NB4 (cell line): ENCODE data around the gene CHRNG.

Source experiments
- POLR2A ChIP-seq: IDR thresholded peaks from 2 replicates; pipeline ENCODE4 v1.6.1; 2011; ENCODE audit warnings: mild to moderate bottlenecking; ENCODE audit not compliant: insufficient read length; ENCODE audit errors: extremely low read depth
- TF ChIP-seq, protein P1 (sequence below): IDR thresholded peaks from one replicate; pipeline ENCODE4 v1.5.1; 2012; ENCODE audit warnings: low read depth, low read length

DNA sequence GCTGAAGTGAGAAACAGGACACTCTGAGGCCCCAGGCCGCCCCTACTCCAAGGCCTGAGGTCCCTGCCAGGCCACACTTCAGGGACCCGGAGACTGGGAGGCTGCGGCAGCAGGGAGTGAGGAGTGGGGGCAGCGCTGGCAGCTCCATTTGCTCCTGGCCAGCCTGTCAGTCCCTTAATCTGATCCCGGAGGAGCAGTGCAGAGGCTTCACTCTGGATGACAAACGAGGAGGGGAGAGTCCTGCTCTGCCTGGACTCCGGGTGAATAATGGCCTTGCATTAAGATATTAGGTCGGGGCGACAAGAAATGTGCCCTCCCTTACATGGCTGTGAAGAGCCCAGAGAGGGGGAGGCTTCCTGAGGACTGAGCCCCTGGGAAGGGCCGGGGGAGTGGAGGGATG, 33.6 kb upstream of the CHRNG start:
- TF ChIP-seq, protein P1, sequence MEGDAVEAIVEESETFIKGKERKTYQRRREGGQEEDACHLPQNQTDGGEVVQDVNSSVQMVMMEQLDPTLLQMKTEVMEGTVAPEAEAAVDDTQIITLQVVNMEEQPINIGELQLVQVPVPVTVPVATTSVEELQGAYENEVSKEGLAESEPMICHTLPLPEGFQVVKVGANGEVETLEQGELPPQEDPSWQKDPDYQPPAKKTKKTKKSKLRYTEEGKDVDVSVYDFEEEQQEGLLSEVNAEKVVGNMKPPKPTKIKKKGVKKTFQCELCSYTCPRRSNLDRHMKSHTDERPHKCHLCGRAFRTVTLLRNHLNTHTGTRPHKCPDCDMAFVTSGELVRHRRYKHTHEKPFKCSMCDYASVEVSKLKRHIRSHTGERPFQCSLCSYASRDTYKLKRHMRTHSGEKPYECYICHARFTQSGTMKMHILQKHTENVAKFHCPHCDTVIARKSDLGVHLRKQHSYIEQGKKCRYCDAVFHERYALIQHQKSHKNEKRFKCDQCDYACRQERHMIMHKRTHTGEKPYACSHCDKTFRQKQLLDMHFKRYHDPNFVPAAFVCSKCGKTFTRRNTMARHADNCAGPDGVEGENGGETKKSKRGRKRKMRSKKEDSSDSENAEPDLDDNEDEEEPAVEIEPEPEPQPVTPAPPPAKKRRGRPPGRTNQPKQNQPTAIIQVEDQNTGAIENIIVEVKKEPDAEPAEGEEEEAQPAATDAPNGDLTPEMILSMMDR, result no peak
- no peak for TF ChIP-seq POLR2A
